ENCODE results near the gene SLC8A1.

The SLC8A1 gene

DNA sequence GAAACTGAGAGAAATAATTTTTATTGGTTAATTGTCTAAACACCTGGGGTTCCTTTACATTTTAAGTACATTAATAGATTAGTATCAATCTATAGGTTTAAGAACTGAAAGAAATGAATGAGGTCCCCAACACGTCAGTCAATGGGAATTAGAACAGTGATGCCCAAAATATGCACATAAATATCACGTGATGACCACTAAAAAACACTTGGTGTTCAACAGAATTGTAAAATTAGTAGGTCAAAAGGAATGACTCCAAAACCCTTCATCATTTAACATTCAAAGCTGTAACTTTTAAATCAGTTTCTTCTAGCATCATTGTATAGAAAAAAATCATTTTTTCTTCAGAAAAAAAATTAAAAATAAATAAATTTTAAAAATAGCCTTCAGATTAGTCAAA lies 140.9 kb downstream of the SLC8A1 start:
- Histone ChIP-seq H3K27ac (no peak overlapping the region), H3K9me3 (ENCODE audit: low read depth, low read length) (no peaks in the 10 kb centered on the region), H3K9ac (ENCODE audit: insufficient read length) (no peak overlapping the region), H3K4me3 (no peak overlapping the region), H3K36me3 (ENCODE audit: insufficient read depth, low read length) (no peaks in the 10 kb centered on the region)
- no peak for DNase-seq (ENCODE audit: low read depth, low spot score)
- TF ChIP-seq EZH2 (IDR thresholded peaks at IDR 0.05) (no peak), FOXP2 (optimal IDR thresholded peaks at IDR 0.05; ENCODE audit: control extremely low read depth, extremely low read length, insufficient read depth) (no peak), POLR2AphosphoS5 (IDR thresholded peaks at IDR 0.05; ENCODE audit: borderline replicate concordance, low read depth, low read length) (no peak)

DNA sequence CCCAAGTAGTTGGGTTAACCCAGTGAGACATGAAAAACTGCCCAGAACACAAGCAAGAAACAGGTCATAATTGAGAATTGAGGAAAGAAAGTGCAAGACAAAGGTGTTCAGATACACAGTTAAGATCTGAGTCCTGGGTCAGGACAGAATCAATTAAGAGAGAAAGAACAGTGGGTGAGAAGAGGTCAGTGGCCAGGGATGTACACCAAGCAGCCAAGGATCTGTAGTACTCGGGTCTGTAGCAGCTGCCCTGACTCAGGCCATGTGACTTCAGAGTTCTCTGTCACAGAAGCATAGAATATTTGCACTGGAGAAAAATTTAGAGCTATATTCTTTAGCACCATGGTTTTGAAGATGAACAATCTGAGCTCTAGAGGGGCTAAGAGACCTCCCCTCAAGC lies 141.6 kb downstream of the SLC8A1 start:
- no peak for DNase-seq (ENCODE audit: low read depth, low spot score)
- no peak overlapping the region for H3K27ac ChIP-seq
- no peak overlapping the region for H3K9ac ChIP-seq (ENCODE audit: insufficient read length)
- H3K4me3 ChIP-seq, result no peak overlapping the region
- H3K36me3 ChIP-seq (ENCODE audit: insufficient read depth, low read length), result no peaks in the 10 kb centered on the region
- no peaks in the 10 kb centered on the region for H3K9me3 ChIP-seq (ENCODE audit: low read depth, low read length)
- TF ChIP-seq FOXP2 (optimal IDR thresholded peaks at IDR 0.05; ENCODE audit: control extremely low read depth, extremely low read length, insufficient read depth) (no peak), EZH2 (IDR thresholded peaks at IDR 0.05) (no peak), POLR2AphosphoS5 (IDR thresholded peaks at IDR 0.05; ENCODE audit: borderline replicate concordance, low read depth, low read length) (no peak)

DNA sequence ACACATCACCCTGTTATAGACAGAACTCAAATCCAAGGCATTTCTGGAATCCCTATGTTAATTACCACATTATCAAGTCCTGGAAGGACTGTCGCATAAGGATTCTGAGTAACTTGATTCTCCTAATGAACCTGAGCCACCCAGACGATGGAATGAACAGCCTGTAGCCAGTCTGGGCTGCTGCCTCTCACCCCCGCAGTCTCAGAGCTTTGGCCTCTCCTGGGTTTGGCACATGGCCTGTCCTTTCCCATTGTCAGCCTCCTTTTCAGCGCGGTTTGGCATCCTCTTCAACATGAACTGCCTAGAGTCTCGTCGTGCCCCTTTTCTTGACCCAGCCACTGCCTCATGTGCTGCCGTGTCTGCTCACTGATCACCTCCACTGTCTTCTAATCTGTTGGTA lies 147.6 kb downstream of the SLC8A1 start:
- no peak overlapping the region for H3K9ac ChIP-seq (ENCODE audit: insufficient read length)
- H3K36me3 ChIP-seq (ENCODE audit: insufficient read depth, low read length), result no peaks in the 10 kb centered on the region
- no peak overlapping the region for H3K4me3 ChIP-seq
- no peaks in the 10 kb centered on the region for H3K9me3 ChIP-seq (ENCODE audit: low read depth, low read length)
- no peak for TF ChIP-seq POLR2AphosphoS5 (IDR thresholded peaks at IDR 0.05; ENCODE audit: borderline replicate concordance, low read depth, low read length)
- TF ChIP-seq EZH2 (IDR thresholded peaks at IDR 0.05), result no peak
- no peak for TF ChIP-seq FOXP2 (optimal IDR thresholded peaks at IDR 0.05; ENCODE audit: control extremely low read depth, extremely low read length, insufficient read depth)
- no peak for DNase-seq (ENCODE audit: low read depth, low spot score)
- H3K27ac ChIP-seq, result no peak overlapping the region

DNA sequence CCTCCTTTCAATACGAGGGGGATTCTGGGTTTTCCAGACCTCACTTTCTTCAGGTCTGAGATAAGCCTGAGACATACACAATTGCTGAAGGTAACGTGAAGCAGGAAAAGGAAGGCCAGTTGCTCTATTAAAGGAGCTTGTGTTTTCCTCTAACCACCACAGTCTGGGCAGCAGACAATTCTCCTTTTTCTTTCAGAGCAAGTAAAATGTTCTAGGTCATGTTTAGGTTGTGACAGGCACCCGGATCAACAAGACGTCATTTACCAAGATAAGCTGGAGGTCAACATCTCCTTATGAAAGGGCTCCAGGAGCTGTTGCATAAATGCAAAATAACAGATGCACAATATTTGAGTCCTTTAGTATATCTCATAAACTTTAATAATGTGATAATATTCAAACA lies 148.1 kb downstream of the SLC8A1 start:
- Histone ChIP-seq H3K9me3 (ENCODE audit: low read depth, low read length) (no peaks in the 10 kb centered on the region), H3K36me3 (ENCODE audit: insufficient read depth, low read length) (no peaks in the 10 kb centered on the region), H3K9ac (ENCODE audit: insufficient read length) (no peak overlapping the region), H3K4me3 (no peak overlapping the region), H3K27ac (no peak overlapping the region)
- TF ChIP-seq POLR2AphosphoS5 (IDR thresholded peaks at IDR 0.05; ENCODE audit: borderline replicate concordance, low read depth, low read length) (no peak), FOXP2 (optimal IDR thresholded peaks at IDR 0.05; ENCODE audit: control extremely low read depth, extremely low read length, insufficient read depth) (no peak), EZH2 (IDR thresholded peaks at IDR 0.05) (no peak)
- no peak for DNase-seq (ENCODE audit: low read depth, low spot score)

DNA sequence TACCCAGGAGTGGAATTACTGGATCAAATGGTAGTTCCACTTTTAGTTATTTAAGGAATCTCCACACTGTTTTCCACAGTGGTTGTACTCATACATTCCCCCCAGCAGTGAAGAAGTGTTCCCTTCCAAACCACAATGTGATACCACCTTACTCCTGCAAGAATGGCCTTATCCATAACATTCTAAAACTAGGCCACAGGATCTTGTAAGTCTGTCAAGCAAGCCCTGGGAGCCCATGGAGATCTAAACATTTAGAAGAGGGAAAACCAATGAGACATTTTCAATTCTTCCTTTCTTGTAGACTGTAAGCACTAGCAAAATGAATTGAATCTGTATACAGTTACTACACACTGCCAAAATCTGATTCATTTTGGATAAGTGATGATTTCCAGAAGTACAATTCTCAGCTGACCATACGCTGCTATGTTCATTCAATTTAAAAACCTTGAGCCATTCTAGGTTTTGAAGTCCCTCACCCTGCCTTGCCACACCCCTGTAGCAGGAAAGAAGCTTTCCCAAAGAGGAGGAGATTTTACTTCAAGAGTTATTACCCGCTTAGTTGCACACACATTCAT lies 149.1 kb downstream of the SLC8A1 start:
- Histone ChIP-seq H3K27ac (no peak overlapping the region), H3K9me3 (ENCODE audit: low read depth, low read length) (no peaks in the 10 kb centered on the region), H3K4me3 (no peak overlapping the region), H3K9ac (ENCODE audit: insufficient read length) (no peak overlapping the region), H3K36me3 (ENCODE audit: insufficient read depth, low read length) (no peaks in the 10 kb centered on the region)
- DNase-seq (ENCODE audit: low read depth, low spot score), result no peak
- TF ChIP-seq POLR2AphosphoS5 (IDR thresholded peaks at IDR 0.05; ENCODE audit: borderline replicate concordance, low read depth, low read length) (no peak), FOXP2 (optimal IDR thresholded peaks at IDR 0.05; ENCODE audit: control extremely low read depth, extremely low read length, insufficient read depth) (no peak), EZH2 (IDR thresholded peaks at IDR 0.05) (no peak)

DNA sequence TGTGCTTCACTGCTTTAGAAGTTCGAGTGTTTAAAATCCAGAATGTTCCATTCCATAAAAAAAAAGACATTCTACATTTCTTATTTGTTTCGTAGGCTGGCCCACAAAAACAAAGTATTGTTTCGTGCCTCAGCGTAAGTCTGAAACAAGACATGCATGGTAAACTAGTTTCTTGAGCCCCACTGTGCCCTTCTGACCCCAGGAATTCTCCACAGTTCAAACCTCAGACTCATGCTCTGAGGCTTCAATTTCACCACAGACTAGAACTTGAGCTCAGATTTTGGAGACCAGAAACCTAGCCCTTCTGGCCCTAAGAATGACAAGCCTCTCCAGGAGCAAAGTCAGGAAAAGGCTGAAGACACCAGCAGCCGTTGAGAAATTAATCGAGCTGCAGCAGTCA lies 151.5 kb downstream of the SLC8A1 start:
- TF ChIP-seq POLR2AphosphoS5 (IDR thresholded peaks at IDR 0.05; ENCODE audit: borderline replicate concordance, low read depth, low read length) (no peak), FOXP2 (optimal IDR thresholded peaks at IDR 0.05; ENCODE audit: control extremely low read depth, extremely low read length, insufficient read depth) (no peak), EZH2 (IDR thresholded peaks at IDR 0.05) (no peak)
- Histone ChIP-seq H3K9ac (ENCODE audit: insufficient read length) (no peak overlapping the region), H3K9me3 (ENCODE audit: low read depth, low read length) (no peaks in the 10 kb centered on the region), H3K27ac (no peak overlapping the region), H3K4me3 (no peak overlapping the region), H3K36me3 (ENCODE audit: insufficient read depth, low read length) (no peaks in the 10 kb centered on the region)
- DNase-seq (ENCODE audit: low read depth, low spot score), result no peak

DNA sequence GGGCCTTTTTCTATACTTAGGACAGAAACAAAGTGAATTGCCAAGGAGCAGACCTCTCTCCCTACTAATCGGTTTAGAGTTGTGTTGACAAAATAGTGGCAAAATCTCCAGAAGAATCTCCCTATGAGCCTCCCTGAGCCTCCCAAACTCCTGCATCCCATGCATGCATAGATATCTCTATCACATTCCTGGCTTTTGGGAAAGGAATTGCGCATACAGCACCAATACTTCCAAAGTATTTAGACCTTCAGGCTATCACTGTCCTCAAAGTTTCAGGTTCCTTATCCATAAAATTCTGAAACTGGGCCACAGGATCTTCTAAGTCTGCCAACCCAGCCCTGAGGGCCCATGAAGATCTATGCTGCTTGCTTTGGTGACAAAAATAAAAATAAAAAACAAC lies 152.1 kb downstream of the SLC8A1 start:
- Histone ChIP-seq H3K9me3 (ENCODE audit: low read depth, low read length) (no peaks in the 10 kb centered on the region), H3K36me3 (ENCODE audit: insufficient read depth, low read length) (no peaks in the 10 kb centered on the region), H3K27ac (no peak overlapping the region), H3K9ac (ENCODE audit: insufficient read length) (no peak overlapping the region), H3K4me3 (no peak overlapping the region)
- DNase-seq (ENCODE audit: low read depth, low spot score), result no peak
- TF ChIP-seq POLR2AphosphoS5 (IDR thresholded peaks at IDR 0.05; ENCODE audit: borderline replicate concordance, low read depth, low read length) (no peak), EZH2 (IDR thresholded peaks at IDR 0.05) (no peak), FOXP2 (optimal IDR thresholded peaks at IDR 0.05; ENCODE audit: control extremely low read depth, extremely low read length, insufficient read depth) (no peak)

DNA sequence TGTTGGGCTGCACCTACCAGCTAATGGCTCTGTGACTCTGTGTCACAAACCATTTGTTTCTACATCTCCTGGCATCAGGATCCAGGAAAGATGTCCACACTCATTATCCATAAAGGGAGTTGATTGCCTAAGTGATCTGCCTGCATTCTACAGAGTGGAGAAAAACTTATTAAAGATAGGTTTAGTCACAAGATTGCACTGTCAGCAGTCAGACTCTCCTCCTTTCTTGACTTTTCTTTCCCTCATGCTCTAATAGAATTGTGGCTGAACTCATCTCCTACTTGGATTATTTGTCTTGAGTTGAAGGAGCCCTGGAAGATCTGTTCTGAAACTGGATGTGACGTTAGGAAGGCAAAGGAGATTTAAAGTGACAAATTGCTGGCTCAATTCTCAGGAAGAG lies 152.7 kb downstream of the SLC8A1 start:
- Histone ChIP-seq H3K4me3 (no peak overlapping the region), H3K9ac (ENCODE audit: insufficient read length) (no peak overlapping the region), H3K9me3 (ENCODE audit: low read depth, low read length) (no peaks in the 10 kb centered on the region), H3K27ac (no peak overlapping the region), H3K36me3 (ENCODE audit: insufficient read depth, low read length) (no peaks in the 10 kb centered on the region)
- no peak for TF ChIP-seq POLR2AphosphoS5 (IDR thresholded peaks at IDR 0.05; ENCODE audit: borderline replicate concordance, low read depth, low read length)
- TF ChIP-seq FOXP2 (optimal IDR thresholded peaks at IDR 0.05; ENCODE audit: control extremely low read depth, extremely low read length, insufficient read depth), result no peak
- no peak for TF ChIP-seq EZH2 (IDR thresholded peaks at IDR 0.05)
- no peak for DNase-seq (ENCODE audit: low read depth, low spot score)

DNA sequence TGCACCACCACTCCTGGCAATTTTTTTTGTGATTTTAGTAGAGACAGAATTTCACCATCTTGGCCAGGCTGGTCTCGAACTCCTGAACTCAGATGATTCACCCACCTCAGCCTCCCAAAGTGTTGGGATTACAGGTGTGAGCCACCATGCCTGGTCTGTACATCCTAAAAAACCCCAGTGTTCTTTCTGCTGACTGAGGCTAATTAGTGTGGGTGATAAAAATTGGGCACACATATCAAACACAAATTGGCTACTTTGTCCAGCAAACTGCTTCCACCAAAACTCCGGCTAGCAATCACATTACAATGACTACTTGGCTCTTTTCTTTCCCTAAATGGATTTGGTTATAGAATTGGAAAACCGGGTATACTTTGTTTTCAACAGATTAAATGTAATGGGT lies 153.9 kb downstream of the SLC8A1 start:
- TF ChIP-seq FOXP2 (optimal IDR thresholded peaks at IDR 0.05; ENCODE audit: control extremely low read depth, extremely low read length, insufficient read depth) (no peak), EZH2 (IDR thresholded peaks at IDR 0.05) (no peak), POLR2AphosphoS5 (IDR thresholded peaks at IDR 0.05; ENCODE audit: borderline replicate concordance, low read depth, low read length) (no peak)
- DNase-seq (ENCODE audit: low read depth, low spot score), result no peak
- H3K9me3 ChIP-seq (ENCODE audit: low read depth, low read length), result no peaks in the 10 kb centered on the region
- H3K4me3 ChIP-seq, result no peak overlapping the region
- H3K27ac ChIP-seq, result no peak overlapping the region
- H3K9ac ChIP-seq (ENCODE audit: insufficient read length), result no peak overlapping the region
- H3K36me3 ChIP-seq (ENCODE audit: insufficient read depth, low read length), result no peaks in the 10 kb centered on the region
